Ureter (tissue), 1 donor: ENCODE data around the gene HSF2BP. TPM values are rescaled to one million over a fixed set of nuclear protein-coding genes. Genes with fewer than 3 reads are reported as not detected.
A peak's percentile ranks its signal among the peaks of the same experiment; 100 is the strongest.
"Not testable (repeated sequence)": the region's sequence is repeated elsewhere in the genome, so short reads cannot be mapped to it uniquely, and the experiment has no call there.

Source experiments
- DNase-seq: peaks from one replicate; pipeline ENCODE4 v3.0.0-alpha.2; 2020; ENCODE audit warnings: low spot score
- total RNA-seq: library from RNA; stranded (reverse); gene quantifications from one replicate; pipeline ENCODE4 v1.2.4, GENCODE V29; 2023
- donor health status: DM: yes; HTN: yes; CAD: no.

The HSF2BP gene
- 2.0 TPM for total RNA-seq

GRCh38 chr21:43659136-43660000 is at the start of gene HSF2BP, which contains the start of gene RRP1B:
HSF2BP (minus strand) TSS chr21:43659488; CDS start chr21:43658096, 1,392 bp downstream.
RRP1B (plus strand) TSS chr21:43659560; CDS start chr21:43659665, 105 bp downstream.
- peak; percentile 74 for DNase-seq

- no peak for DNase-seq
Observed at GRCh38 chr21:43708745-43709381, 49.6 kb upstream of the HSF2BP start.

GRCh38 chr21:43707462-43707861 is 48.2 kb upstream of the HSF2BP start:
- no peak for DNase-seq

GRCh38 chr21:43703035-43703880 is 44.0 kb upstream of the HSF2BP start:
- peak; percentile 67 for DNase-seq

- no peak for DNase-seq
Observed at GRCh38 chr21:43702785-43703034, 43.4 kb upstream of the HSF2BP start.

GRCh38 chr21:43701936-43702784 is 42.9 kb upstream of the HSF2BP start:
- no peak for DNase-seq

- DNase-seq: no peak
Observed at GRCh38 chr21:43699933-43700599, 40.8 kb upstream of the HSF2BP start.

- DNase-seq: not testable (repeated sequence)
Observed at GRCh38 chr21:43699492-43699777, 40.1 kb upstream of the HSF2BP start.

GRCh38 chr21:43697758-43698643 is 38.7 kb upstream of the HSF2BP start:
- DNase-seq: no peak

- no peak for DNase-seq
Observed at GRCh38 chr21:43696214-43696613, 36.9 kb upstream of the HSF2BP start.

- DNase-seq: no peak
Observed at GRCh38 chr21:43694437-43695079, 35.3 kb upstream of the HSF2BP start.

- DNase-seq: no peak
Observed at GRCh38 chr21:43693981-43694380, 34.7 kb upstream of the HSF2BP start.

GRCh38 chr21:43692949-43693348 is 33.7 kb upstream of the HSF2BP start:
- no peak for DNase-seq

GRCh38 chr21:43691801-43692200 is 32.5 kb upstream of the HSF2BP start:
- DNase-seq: no peak

- DNase-seq: no peak
Observed at GRCh38 chr21:43691086-43691795, 32.0 kb upstream of the HSF2BP start.

GRCh38 chr21:43690346-43690745 is 31.1 kb upstream of the HSF2BP start:
- DNase-seq: no peak

- no peak for DNase-seq
Observed at GRCh38 chr21:43689556-43690337, 30.5 kb upstream of the HSF2BP start.

GRCh38 chr21:43688906-43689305 is 29.6 kb upstream of the HSF2BP start:
- no peak for DNase-seq
